A549 (cell line): Measurements from ENCODE around the gene CSF3R.

Experiments
- BCL3 ChIP-seq: fragments of >200 bp; sonication (Bioruptor Twin); formaldehyde crosslinking; IDR thresholded peaks from 3 replicates; pipeline ENCODE4 v1.6.1; 2016
- EP300 ChIP-seq, 2 experiments: fragments of >200 bp; sonication (Bioruptor Twin); formaldehyde crosslinking; IDR thresholded peaks; 2 replicates in 1 of 2; 3 replicates in 1 of 2; pipeline ENCODE4 v1.6.1; 2016 to 2017
- HDAC2 ChIP-seq: fragments of 200-600 bp; sonication (generic); IDR thresholded peaks from 2 replicates; pipeline ENCODE4 v1.6.1; 2016
- PBX3 ChIP-seq: IDR thresholded peaks from 2 replicates; pipeline ENCODE4 v1.6.1; 2012
- POLR2A ChIP-seq: IDR thresholded peaks from 2 replicates; pipeline ENCODE4 v1.6.1; 2012; ENCODE audit warnings: mild to moderate bottlenecking, low read length
- RNF2 ChIP-seq: fragments of 200-600 bp; sonication (generic); IDR thresholded peaks from 2 replicates; pipeline ENCODE4 v1.6.1; 2016; ENCODE audit warnings: low read depth, mild to moderate bottlenecking, antibody characterized with exemption, moderate library complexity, borderline replicate concordance
- SMC3 ChIP-seq: fragments of >200 bp; sonication (Bioruptor Twin); formaldehyde crosslinking; IDR thresholded peaks from 3 replicates; pipeline ENCODE4 v1.6.1; 2018; ENCODE audit warnings: inconsistent platforms

- no peak for TF ChIP-seq POLR2A
- TF ChIP-seq PBX3, result no peak
- no peak for TF ChIP-seq RNF2
- TF ChIP-seq SMC3, result no peak
- no peak for TF ChIP-seq HDAC2
- TF ChIP-seq EP300 (IDR thresholded peaks at IDR 0.05), result no peak
- TF ChIP-seq BCL3, result no peak
These were observed 10.7 kb downstream of the CSF3R start for GRCh38 chr1:36471830-36472641.
